GM12891 (cell line): ENCODE measurements around the gene POTEI.
"Not testable (repeated sequence)": the region's sequence is repeated elsewhere in the genome, so short reads cannot be mapped to it uniquely, and the experiment has no call there.

Experiments used
- POLR2A ChIP-seq: IDR thresholded peaks from 2 replicates; pipeline ENCODE4 v1.6.1; 2011; ENCODE audit warnings: low read depth, low read length, control low read depth
- POLR2AphosphoS5 ChIP-seq: IDR thresholded peaks from 2 replicates; pipeline ENCODE4 v1.6.1; 2011; ENCODE audit warnings: low read depth, low read length, control low read depth
- POU2F2 ChIP-seq: IDR thresholded peaks from 2 replicates; pipeline ENCODE4 v1.6.1; 2011; ENCODE audit warnings: low read depth, mild to moderate bottlenecking, control low read depth, low read length, moderate library complexity
- SPI1 ChIP-seq: IDR thresholded peaks from 2 replicates; pipeline ENCODE4 v1.6.1; 2011; ENCODE audit warnings: low read depth, low read length, control low read depth
- TAF1 ChIP-seq: IDR thresholded peaks from 2 replicates; pipeline ENCODE4 v1.6.1; 2011; ENCODE audit warnings: low read depth, low read length, control low read depth

DNA sequence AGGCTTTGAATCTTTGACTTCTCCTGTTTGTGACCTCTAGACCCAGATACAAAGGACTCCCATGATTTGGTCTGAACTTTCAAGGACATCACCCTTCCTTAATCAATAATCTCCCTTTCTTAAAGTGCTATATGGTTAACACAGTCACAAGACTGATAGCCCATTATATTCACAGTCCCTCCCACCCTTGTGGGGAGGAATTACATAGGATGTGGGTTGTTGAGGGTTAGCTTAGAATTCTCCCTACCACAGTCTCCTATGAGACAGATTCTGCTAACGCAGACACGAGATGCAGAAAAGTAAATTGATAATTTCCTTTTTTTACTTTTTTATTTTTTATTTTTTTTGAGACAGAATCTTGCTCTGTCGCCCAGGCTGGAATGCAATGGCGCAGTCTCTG is 45.0 kb upstream of the POTEI start:
- not testable (repeated sequence) for TF ChIP-seq POLR2AphosphoS5, POLR2A, TAF1, SPI1, POU2F2
